CD4-positive, alpha-beta T cell treated with Interleukin-10 for 1 hour (primary cell): ENCODE results near the gene UGT1A5.
"Not testable (repeated sequence)": the region's sequence is repeated elsewhere in the genome, so short reads cannot be mapped to it uniquely, and the experiment has no call there.

Experiments used
- DNase-seq: peaks from one replicate; pipeline ENCODE4 v3.0.0-alpha.2; 2020

Gene UGT1A5

DNA sequence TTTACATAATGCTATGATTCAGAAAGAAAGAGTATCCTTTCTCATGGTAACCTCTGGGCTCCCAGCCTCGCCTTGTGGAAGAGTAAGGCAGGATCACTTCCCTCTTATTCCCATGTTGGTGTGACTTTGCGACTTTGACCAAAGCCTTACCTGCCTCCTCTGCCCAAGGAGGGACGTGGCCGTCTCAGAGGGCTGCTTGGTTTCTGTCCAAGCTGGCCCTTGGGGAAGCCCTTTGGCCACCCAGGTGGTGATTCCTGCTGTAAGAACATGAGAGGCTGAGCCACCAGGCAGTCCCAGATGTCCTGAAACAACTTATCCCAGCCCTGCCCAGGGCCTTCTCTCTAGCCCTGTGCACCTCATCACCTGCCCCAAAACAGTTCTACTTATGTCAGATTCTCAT lies 14.0 kb upstream of the UGT1A5 start:
- no peak for DNase-seq

DNA sequence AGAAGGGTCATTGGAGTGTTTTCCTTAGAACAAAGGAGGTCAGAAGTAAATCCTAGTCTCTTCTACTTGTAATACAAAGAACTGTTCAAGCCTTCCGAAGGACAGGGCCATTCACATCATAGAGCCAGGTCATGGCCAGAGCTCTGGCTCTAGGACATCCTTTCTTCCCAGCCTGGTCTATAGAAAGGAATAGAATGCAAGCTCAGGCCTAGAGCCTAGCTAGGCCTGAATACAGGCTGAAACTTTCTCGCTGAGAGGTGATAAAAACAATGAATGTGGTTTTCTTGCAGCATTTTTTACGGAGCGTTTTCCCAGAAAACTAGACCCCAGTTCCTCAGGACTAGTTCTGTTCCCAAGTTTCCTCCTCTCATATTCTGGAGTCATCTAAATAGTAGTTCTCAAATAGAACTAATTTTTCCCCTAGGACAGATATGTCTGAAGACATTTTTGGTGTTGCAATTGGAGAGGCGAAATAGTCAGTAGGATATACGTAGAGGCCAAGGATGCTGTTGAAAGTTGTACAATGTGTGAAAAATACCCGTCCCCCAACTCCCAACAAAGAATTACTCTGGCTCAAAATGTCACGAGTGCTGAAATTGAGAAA lies 13.2 kb upstream of the UGT1A5 start:
- DNase-seq: no peak

DNA sequence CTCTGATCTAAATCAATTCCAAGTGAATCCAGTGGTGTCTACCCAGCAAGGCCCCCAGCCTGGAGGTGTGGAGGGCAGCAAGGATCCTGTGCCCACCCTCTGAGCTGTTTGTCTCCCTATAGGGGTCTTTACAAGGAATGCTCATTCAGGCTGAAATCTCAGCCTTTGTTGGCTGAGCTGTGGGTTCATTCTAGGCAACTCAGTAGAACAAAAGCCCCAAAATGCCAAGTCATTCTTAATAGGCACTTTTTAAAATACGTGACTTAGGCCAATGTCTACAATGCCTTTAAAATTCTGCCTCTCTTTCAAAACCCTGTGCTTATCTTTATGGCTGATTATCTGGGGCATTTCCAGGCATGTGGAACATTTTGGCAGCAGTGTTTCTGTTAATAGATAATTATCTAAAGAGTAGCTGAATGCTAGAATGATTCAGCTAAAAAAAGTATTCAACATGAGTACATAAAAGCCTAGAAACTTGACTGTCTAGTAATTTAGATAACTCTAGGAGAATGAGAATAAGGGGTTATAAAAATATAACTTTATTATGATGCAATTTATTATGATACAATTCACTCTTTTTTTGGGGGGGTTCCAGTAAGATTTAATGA lies 12.6 kb upstream of the UGT1A5 start:
- DNase-seq: no peak

DNA sequence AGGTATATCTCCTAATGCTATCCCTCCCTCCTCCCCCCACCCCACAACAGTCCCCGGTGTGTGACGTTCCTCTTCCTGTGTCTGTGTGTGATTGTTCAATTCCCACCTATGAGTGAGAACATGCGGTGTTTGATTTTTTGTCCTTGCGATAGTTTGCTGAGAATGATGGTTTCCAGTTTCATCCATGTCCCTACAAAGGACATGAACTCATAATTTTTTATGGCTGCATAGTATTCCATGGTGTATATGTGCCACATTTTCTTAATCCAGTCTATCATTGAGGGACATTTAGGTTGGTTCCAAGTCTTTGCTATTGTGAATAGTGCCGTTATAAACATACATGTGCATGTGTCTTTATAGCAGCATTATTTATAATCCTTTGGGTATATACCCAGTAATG lies 11.9 kb upstream of the UGT1A5 start:
- not testable (repeated sequence) for DNase-seq

DNA sequence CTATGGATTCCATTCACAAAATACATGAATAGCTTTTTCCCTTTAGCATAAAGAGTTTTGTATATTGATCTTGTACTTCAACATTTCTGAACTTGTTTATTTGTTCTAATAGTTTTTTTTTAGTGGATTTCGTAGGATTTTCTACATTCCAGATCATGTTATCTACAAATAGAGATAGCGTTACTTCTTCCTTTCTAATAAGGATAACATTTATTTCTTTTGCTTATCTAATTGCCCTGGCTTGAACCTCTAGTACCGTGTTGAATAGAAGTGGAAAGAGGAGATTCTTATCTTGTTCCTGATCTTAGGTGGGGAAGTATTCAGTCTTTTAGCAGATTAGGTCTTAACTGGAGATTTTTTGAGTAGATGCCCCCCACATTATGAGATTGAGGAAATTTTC lies 10.5 kb upstream of the UGT1A5 start:
- DNase-seq: no peak

DNA sequence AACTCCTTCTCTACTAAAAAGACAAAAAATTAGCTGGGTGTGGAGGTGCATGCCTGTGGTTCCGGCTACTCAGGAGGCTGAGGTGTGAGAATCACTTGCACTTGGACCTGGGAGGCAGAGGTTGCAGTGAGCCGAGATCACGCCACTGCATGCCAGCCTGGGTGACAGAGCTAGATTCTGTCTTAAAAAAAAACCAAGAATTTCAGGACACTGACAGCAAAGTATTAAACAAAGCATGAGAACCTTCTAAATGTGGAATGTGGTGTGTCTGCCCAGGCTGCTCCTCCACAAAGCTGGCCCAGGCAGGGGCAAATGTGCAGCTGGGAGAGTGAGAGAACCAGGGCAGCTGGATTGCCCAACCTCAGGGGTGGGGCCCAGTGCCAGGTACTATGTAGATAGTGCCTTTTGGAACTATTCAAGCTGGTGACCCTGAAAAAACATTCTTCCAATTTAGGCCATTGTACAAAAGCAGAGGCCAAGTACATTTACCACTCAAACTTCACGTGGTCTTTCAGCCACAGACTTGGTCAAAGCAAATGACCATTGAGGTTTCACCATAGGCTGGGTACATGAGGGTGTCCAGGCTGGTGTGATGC lies 6.7 kb upstream of the UGT1A5 start:
- DNase-seq: no peak

DNA sequence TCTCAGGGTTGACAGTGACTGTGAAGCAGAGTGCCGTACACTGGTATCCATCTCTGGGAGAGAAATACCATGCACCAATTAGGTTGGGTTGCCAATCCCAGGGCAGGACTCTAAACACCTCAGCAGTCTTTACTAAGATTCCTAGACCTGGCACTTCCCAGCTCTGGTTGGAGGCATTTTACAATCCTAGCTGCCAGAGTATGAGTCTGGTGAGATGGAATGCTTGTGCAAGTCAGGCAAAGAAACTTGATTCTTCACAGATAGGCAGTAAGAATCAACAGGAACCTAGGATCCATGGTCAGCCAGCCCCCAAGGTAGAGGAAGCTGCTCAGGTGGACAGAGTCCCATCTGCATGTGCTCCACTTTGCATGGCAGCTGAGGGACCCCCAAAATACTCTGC lies 6.0 kb upstream of the UGT1A5 start:
- DNase-seq: no peak

DNA sequence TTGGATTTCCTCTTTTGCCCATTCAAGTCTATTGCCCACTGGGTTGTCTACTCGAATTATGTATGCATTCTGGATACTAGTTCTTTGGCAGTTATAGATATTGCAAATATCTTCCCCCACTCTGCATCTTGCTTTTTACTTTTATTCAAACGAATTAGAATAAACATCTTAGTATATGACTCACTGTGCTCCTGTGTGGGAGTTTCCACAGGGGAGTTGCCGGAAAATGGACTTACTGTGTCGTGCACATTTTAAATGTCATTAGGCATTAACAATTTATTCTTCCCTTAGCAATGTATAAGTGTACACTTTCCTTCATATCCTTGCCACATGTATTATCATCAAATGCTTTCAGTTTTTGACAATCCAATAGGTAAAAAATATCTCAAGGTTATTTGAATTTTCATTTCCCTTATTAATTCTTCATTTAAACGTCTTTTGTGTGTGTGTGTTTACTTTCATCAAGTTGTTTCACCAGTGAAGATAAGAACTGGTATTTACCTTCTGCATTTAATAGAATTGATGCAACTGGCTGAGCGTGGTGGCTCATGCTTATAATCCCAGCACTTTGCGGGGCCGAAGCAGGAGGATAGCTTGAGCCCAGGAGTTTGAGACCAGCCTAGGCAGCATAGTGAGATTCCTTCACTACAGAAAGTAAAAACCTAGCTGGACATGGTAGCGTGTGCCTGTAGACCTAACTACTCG lies 4.6 kb upstream of the UGT1A5 start:
- no peak for DNase-seq

DNA sequence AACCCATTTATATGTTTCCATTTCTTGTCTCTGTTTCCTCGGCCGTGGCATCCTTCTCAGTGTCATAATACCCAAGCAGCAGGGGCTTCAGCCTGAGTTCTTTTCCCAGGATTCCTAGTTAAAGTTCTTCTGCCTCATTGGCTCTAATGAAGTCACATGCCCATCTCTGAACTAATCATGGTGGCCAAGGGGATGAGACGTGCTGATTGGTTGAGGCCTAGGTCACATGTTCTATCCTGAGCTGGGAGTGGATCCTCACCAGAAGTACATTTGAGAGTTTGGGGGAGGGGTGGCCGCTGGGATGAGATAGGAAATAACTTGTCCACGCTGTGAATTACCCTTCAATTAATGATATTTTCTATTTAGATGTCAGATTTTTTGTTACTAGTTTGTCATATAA lies 3.8 kb upstream of the UGT1A5 start:
- no peak for DNase-seq

DNA sequence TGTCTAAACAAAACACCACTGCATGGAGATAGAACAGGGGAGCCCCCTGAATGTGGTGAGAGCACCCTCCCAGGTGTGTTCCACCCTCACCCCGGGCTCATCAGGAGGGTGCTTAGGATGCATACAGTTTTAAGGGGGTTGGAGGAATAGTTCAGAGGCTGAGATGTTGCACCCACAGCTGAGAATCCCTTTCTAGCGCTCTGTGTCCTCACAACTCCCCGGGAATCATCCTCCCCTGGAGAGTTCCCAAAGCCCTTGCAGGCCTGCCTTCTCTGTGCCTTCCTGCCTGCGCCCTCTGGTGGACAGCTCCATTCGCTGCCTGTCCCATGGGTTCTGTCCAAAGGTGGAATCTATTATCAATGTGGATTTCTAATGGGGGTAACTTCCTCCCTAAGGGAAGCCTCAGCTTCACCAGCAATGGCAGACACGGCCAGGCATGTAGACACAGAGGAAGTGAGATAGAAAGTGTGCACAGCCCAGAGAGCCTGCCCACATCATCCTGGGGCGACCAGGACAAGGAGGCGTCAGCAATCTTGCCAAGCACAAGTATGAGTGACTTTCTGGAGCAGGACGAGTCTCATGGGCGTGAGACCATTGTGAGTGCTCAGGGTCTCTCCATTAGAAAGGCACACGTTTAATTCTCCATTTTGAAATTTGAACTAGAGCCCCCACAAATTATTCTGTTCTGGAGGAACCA lies 1.2 kb upstream of the UGT1A5 start:
- peak; percentile 55 for DNase-seq

DNA sequence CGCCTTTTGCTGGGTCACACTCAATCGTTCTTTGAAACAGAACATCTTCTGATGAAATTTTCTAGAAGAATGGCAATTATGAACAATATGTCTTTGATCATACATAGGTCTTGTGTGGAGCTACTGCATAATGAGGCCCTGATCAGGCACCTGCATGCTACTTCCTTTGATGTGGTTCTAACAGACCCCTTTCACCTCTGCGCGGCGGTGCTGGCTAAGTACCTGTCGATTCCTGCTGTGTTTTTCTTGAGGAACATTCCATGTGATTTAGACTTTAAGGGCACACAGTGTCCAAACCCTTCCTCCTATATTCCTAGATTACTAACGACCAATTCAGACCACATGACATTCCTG lies 532 bp downstream of the UGT1A5 start:
- DNase-seq: no peak

DNA sequence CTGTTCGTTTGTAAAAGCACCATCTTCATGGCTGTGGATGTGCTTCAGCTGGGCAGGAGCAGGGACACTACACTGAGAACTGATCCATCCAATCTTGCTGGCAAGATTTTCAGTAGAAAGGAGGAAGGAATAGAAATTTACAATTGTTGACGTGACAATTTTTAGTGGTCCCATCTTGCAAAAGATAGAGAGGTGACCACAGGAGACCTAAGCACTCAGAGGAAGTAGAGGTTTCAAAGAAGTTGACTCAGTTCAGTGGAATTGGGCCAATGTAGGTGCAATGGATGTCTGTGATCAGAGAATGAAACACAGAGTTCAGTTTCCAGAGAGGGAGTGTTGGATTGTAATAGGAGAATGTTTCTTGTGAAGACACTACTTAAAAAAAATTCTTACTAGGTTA lies 1.4 kb downstream of the UGT1A5 start:
- no peak for DNase-seq

DNA sequence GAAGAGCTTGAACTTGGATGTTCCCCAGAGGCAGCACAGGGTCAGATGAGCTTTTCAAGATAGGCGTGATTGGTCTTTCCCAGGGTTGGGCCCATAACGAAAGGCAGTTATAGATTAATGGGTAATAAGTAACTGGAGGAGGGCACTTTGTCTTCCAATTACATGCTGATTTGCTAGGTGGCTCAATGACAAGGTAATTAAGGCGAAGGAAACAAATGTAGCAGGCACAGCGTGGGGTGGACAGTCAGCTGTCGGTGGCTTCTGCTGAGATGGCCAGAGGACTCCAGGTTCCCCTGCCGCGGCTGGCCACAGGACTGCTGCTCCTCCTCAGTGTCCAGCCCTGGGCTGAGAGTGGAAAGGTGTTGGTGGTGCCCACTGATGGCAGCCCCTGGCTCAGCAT lies 5.8 kb downstream of the UGT1A5 start, which contains the start of gene UGT1A4:
UGT1A4 (plus strand) TSS at position 185 of the 400 bp plus-strand sequence; CDS start at position 270, 85 bp downstream.
- DNase-seq: no peak

DNA sequence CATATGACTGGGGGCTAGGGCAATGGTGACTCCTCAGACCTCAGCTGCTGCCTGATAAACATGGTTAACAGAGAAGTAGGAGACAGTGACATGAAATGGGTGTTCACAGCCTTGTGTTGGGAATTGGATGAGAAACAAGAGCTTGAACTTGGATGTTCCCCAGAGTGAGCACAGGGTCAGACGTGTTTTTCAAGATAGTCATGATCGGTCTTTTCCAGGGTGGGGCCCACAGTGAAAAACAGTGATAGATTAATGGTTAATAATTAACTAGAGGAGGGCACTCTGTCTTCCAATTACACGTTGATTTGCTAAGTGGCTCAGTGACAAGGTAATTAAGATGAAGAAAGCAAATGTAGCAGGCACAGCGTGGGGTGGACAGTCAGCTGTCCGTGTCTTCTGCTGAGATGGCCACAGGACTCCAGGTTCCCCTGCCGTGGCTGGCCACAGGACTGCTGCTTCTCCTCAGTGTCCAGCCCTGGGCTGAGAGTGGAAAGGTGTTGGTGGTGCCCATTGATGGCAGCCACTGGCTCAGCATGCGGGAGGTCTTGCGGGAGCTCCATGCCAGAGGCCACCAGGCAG lies 16.1 kb downstream of the UGT1A5 start, which contains the start of gene UGT1A3:
UGT1A3 (plus strand) TSS at position 320 of the 579 bp plus-strand sequence; CDS start at position 405, 85 bp downstream.
- DNase-seq: no peak

DNA sequence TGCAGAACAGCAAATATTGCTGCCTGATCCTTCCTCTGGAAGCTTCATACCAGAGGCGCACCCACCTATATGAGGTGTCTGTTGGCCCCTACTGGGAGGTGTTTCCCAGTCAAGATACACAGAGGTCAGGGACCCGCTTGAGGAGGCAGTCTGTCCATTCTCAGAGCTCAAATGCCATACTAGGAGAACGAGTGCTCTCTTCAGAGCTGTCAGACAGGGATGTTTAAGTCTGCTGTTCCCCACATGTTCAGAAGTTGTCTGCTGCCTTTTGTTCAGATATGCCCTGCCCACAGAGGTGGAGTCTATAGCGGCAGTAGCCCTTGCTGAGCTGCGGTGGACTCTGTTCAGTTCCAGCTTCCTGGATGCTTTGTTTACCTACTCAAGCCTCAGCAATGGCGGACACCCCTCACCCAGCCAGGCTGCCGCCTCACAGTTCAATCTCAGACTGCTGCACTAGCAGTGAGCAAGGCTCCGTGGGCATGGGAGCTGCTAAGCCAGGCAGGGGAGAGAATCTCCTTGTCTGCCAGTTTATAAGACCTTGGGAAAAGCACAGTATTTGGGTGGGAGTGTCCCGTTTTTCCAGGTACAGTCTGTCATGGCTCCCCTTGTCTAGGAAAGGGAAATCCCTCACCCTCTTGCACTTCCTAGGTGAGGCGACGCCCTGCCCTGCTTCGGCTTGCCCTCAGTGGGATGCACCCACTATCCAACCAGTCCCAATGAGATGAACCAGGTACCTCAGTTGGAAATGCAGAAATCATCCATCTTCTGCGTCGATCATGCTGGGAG lies 24.4 kb downstream of the UGT1A5 start:
- not testable (repeated sequence) for DNase-seq

DNA sequence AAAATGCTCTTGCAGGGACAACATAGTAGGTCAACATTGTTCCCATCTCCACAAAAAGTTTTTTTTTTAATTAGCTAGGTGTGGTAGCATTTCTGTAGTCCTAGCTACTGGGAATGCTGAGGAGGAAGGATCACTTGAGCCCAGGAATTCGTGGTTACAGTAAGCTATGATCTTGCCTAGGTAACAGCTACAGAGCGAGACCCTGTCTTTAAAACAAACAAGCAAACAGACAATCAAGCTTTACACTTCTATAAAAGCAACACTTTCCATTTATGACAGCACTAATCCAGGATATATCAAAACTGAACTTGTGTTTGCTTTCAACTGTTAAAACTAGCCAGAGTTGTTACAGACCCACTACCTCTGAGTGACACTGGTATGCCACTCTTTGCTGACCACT lies 28.2 kb downstream of the UGT1A5 start:
- DNase-seq: no peak

DNA sequence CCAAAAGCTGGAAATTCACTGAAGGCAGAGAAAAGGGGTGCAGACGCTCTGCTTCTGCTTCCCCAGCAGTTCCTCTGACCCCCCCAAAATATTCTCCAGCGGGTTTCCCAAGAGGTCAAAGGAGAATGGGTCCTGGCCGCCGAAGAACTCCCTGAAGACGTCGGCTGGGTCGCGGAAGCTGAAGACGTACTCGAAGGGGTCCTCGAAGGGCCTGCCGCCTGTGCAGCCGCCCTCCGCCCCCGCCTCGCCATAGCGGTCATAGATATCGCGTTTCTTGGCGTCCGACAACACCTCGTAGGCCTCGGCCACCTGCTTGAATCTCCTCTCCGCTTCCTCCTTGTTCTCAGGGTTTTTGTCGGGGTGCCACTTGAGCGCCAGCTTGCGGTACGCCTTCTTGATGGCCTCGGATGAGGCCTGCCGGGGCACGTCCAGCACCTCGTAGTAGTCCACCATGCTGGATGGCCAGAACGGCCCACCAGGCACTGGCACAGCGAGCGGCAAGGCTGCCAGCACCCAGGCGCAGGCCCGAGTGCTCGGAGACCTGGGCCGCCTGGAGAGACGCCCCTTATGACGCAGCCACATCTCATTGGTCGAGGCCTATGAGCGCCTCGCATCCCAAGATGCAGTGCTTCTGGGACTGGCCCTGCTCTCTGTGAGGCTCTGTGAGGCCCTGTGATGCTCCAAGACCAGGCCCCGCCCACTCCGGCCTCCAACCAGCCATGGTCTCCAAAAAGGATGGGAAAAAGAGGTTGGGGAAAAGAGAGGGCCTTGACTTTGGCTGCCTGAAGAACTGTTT lies 31.0 kb downstream of the UGT1A5 start:
- DNase-seq: no peak

DNA sequence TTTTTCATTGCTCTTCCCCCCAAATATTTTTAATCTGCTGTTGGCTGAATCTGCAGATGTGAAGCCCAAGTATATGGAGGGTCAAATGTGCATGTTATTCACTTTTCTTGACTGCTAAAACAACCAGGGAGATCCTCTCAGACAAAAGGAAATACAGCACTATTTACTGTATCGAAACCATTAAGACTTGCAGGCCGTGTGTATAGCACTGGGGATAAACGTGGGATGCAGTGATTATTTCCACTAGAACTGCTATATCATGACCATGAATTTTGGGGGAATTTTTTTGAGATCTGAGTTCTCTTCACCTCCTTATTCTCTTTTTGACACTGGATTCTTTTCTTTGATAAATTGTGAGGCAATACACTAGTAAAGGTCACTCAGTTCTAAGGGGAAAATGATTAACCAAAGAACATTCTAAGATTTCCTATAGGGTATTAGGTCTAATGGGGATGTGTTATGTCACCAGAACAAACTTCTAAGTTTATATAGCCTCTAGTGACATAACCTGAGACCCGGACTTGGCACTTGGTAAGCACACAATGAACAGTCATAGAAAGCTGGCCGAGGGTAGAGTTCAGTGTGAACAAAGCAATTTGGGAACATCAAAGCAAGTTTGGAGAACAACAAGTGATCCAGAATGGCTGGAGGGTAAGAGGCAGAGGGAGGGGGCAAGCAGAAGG lies 32.5 kb downstream of the UGT1A5 start:
- DNase-seq: no peak

DNA sequence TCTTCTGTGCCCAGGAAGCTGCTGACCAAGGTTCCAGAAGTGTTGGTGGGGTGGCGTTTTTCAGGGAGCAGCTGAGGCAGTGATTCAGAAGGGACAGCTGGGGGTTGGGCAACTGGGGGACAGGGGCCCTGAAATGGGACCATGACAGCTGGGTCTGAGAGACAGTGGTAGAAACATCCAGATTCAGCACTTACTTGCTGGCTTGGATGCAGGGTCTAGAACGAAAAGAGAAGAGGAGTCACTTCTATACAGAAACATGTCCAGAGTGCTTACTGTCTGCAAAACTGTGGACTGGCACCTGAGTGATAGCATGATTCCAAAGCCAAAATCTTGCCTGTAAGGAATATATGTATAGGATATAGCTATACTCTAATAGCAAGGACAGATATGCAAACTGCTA lies 33.1 kb downstream of the UGT1A5 start:
- DNase-seq: not testable (repeated sequence)

DNA sequence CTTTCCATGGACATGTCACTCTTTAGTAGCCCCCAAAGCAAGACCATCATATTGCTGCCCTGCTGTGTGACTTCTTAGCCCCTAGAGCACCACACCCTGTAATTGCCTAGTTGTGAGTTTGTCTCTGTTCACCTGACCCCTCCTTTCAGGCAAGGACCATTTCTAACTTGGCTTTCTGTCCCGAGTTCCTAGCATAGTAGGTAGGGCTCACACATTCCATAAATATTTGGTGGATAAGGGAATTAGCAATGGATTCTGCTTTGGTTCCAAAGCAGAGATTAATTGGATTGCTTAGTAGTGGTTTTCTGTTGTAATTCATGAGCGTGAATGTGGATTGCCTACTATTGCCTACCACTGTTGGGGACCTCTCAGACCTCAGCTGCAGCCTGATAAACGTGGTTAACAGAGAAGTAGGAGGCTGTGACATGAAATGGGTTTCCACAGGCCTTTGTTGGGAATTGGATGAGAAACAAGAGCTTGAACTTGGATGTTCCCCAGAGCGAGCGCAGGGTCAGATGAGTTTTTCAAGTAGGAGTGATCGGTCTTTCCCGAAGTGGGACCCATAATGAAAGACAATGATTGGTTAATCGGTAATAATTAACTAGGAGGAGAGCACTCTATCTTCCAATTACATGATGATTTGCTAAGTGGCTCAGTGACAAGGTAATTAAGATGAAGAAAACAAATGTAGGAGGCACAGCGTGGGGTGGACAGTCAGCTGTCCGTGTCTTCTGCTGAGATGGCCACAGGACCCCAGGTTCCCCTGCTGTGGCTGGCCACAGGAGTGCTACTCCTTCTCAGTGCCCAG lies 34.0 kb downstream of the UGT1A5 start:
- DNase-seq: no peak
